Measurements from ENCODE around the gene DPM1.
"Not testable (repeated sequence)": the region's sequence is repeated elsewhere in the genome, so short reads cannot be mapped to it uniquely, and the experiment has no call there.

DPM1 gene

GRCh38 chr20:50980071-50980681 lies 21.8 kb upstream of the DPM1 start:
- peak; percentile 99 for DNase-seq (ENCODE audit: low read depth)

GRCh38 chr20:50978533-50978932 lies 20.2 kb upstream of the DPM1 start:
- DNase-seq (ENCODE audit: low read depth): not testable (repeated sequence)

GRCh38 chr20:50977066-50978021 lies 19.0 kb upstream of the DPM1 start:
- DNase-seq (ENCODE audit: low read depth): no peak

GRCh38 chr20:50975701-50976330 lies 17.5 kb upstream of the DPM1 start:
- no peak for DNase-seq (ENCODE audit: low read depth)

GRCh38 chr20:50969912-50970311 lies 11.6 kb upstream of the DPM1 start:
- peak; percentile 43 for DNase-seq (ENCODE audit: low read depth)

GRCh38 chr20:50969435-50969834 lies 11.1 kb upstream of the DPM1 start:
- no peak for DNase-seq (ENCODE audit: low read depth)

- no peak for DNase-seq (ENCODE audit: low read depth)
Observed at GRCh38 chr20:50968289-50968688, 10.0 kb upstream of the DPM1 start.

- no peak for DNase-seq (ENCODE audit: low read depth)
Observed at GRCh38 chr20:50967586-50967985, 9.3 kb upstream of the DPM1 start.

- DNase-seq (ENCODE audit: low read depth): no peak
Observed at GRCh38 chr20:50959543-50960126, 1.3 kb upstream of the DPM1 start.

- peak; percentile 92 for DNase-seq (ENCODE audit: low read depth)
Observed at GRCh38 chr20:50958615-50959542, 547 bp upstream of the DPM1 start, which contains the start of gene MOCS3. TSS of gene MOCS3 (plus strand) at chr20:50958818. CDS start at chr20:50958843, 25 bp downstream.

GRCh38 chr20:50957276-50957675 lies 1.1 kb downstream of the DPM1 start:
- peak; percentile 32 for DNase-seq (ENCODE audit: low read depth)

- no peak for DNase-seq (ENCODE audit: low read depth)
Observed at GRCh38 chr20:50953821-50954220, 4.5 kb downstream of the DPM1 start.

GRCh38 chr20:50953196-50953595 lies 5.1 kb downstream of the DPM1 start:
- no peak for DNase-seq (ENCODE audit: low read depth)

GRCh38 chr20:50948132-50948785 lies 10.1 kb downstream of the DPM1 start:
- DNase-seq (ENCODE audit: low read depth): no peak

- DNase-seq (ENCODE audit: low read depth): no peak
Observed at GRCh38 chr20:50943069-50943468, 15.3 kb downstream of the DPM1 start.

- no peak for DNase-seq (ENCODE audit: low read depth)
Observed at GRCh38 chr20:50933589-50933988, 24.7 kb downstream of the DPM1 start.

- peak; percentile 73 for DNase-seq (ENCODE audit: low read depth)
Observed at GRCh38 chr20:50932691-50933280, 25.5 kb downstream of the DPM1 start.

GRCh38 chr20:50932016-50932485 lies 26.3 kb downstream of the DPM1 start:
- DNase-seq (ENCODE audit: low read depth): no peak

GRCh38 chr20:50931306-50932015 lies 26.9 kb downstream of the DPM1 start, which contains the start of gene ADNP:
TSS of gene ADNP (minus strand) at chr20:50931437. CDS start at chr20:50903996, 27,441 bp downstream.
- DNase-seq (ENCODE audit: low read depth): peak; percentile 90

GRCh38 chr20:50930976-50931305 lies 27.4 kb downstream of the DPM1 start:
- no peak for DNase-seq (ENCODE audit: low read depth)

All from EH (cell line).